Activated CD4-positive, alpha-beta T cell treated with anti-CD3 and anti-CD28 coated beads, Interleukin-2, amount 50 U/mL, for 24 hours (primary cell): ENCODE results near the gene DUSP7.
A peak's percentile ranks its signal among the peaks of the same experiment; 100 is the strongest.

ENCODE experiments used
- DNase-seq, 2 donors: peaks; one replicate each; pipeline ENCODE4 v3.0.0-alpha.2; 2020; ENCODE audit warnings: low read depth in 1 of 2, low spot score in 1 of 2

The DUSP7 gene, protein sequence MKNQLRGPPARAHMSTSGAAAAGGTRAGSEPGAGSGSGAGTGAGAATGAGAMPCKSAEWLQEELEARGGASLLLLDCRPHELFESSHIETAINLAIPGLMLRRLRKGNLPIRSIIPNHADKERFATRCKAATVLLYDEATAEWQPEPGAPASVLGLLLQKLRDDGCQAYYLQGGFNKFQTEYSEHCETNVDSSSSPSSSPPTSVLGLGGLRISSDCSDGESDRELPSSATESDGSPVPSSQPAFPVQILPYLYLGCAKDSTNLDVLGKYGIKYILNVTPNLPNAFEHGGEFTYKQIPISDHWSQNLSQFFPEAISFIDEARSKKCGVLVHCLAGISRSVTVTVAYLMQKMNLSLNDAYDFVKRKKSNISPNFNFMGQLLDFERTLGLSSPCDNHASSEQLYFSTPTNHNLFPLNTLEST

DNA sequence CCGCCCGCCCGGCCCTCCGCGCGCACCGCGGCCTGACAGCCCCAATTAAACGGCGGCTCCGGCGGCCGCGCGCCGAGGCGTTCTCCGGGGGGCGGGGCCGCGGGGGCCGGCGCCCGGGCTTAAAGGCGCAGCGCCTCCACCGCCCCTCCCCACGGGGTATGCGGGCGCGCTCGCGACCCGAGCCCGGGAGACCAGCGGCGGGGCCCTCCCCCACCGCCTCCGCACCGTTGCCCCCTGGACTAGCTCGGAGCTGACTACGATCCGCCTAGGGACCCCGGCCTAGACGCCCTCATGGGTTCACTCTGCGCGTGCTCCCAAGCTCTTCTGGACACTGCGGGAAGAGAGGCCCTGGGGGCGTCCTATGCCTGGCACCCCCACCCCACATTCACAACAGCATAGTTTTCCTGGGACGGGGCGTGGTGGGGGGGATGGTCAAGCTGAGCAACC lies at the start of gene DUSP7:
DUSP7 (minus strand) TSS at position 51 of the 447 bp plus-strand sequence. CDS start 205 bp downstream, outside the sequence.
- DNase-seq, result peak in 1 of 2 donors; percentile 45

DNA sequence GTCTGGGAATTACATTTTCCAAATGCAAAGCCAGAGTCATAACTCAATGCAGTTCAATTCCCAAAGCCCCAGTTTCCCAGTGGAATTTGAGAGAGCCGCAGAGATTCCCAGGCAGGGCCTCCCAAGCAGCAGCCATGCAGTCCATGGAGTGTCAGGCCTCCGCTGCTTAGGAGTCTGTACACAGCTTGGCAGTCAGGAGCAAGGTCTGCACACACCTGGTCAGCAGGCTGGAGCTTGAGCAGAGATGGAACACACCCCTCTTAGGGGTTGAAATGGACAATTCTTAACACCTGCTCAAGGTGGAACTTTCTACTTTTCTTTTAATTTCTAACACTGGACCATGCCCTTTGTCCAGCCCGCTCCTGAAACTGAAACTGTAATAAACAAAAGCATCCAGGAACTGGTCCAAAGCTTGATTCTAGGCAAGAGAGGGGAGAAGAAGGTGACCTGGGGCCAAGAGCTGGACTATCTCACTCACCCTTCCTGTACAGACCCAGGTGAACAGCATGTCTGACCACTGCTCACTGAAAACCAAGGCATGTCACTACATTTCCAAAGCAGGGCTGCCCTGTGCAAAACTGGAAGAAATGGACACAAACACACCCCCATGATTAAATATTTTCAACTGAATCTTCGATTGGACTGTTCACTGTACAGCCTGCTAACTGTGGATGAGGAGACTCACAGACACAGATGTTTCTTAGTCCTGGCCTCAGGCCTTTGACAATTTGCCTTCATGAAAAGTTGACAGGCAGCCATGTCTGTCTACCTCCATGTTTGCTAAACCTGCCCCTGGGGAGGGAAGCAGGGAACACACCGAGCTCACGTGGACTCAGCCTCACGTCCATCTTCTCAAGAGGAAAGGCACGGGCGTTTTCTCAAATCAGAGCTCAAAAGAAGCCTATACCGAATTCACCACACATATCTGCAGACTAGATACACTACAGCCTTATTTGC lies 48.6 kb upstream of the DUSP7 start:
- DNase-seq, result no peak

GRCh38 chr3:52102934-52103333 lies 46.6 kb upstream of the DUSP7 start:
- DNase-seq, result no peak

DNA sequence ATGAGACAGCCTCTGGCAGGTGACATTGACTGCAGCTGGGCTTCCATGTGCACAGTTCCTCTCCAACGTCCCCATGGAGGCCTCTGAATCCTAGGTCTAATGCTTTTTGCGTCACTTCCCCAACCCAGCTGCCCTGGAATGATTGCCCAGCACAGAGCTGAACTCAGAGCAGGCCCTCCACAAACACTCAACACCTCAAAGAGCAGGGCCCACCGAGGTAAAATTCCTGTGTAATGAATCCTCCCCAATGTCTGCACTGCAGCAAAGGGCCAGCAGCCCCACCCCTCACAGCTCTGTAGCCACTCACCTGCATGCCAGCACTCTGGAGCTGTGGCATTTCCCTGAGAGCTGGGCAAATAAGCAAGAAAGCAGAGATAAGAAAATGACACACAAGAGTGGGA lies 42.6 kb upstream of the DUSP7 start:
- DNase-seq, result no peak

GRCh38 chr3:52097851-52098507 lies 41.6 kb upstream of the DUSP7 start:
- DNase-seq, result no peak

DNA sequence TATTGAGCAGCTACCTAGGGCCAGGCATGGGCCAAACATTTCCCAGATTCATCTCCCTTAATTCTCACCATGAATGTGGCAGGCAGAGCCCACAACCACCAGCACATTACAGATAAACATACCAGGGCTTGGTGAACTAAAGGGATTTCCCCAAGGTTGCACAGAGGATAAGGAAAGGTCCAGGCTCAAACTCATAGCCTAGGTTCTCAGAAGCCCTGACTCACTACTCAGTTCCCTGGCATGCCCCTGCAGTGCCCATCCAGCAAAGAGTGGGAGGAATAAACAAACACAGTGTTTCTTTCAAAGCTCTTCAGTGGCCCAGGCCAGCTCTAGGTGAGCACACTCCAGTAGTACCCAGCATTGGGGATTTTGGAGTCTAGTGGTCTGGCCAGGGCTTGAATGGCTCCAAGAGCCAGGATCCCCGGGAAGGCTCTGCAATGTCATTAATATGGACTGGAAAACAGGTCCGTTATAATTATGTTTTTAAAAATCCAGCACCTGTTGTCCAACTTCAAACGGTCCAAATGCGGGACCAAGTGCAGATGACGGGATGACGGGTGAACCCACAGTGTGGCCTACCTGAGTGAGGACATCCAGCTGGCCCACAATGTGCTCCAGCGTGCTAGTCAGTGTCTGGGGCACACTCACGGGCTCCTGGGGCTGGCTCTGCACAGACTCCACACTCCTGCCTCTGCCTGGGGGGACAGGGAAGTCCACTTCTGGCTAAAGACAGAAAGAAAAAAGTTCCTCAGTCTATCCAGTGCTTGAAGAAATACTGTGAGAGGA lies 39.8 kb upstream of the DUSP7 start:
- DNase-seq, result no peak

DNA sequence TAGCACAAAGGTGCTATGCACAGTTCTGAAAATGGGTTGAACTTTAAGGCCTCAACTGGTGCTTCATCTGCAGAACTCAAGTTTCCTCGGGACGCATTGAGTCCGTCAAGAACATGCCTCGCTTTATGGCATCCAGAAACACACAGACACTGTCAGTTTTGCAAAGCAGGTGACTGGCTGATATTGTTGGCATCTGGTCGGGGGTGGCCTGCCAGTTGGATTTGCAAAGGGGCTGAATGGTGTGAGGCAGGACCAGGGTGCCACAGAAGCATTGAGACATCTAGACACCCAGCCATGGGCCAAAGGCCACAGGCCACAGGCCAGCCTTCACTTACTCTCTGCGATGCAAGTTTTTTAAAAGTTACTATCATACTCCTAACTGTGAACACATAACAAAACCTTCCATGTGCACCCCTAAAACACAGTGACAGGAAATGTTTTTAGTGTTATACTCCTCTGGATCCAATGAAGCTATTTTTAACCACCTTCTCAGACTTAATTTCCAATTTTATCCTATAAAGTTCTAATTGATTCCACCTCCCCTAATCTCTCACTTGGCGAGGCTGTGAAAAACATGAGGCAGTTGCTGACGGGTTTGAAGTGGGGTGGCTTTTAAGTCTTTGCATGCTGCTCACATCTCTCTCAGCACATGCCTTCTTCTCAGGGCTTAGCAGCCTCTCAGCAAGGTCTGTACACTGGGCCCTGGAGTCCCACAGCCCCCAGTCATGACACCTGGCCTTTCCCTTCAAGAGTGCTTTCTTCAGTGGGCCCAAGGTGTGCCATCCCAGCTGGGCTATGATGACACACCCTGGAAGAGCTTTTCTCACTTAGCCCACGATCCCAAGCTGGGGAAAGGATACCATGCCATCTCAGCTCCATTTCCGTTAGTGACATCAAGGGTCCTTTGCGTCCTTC lies 38.5 kb upstream of the DUSP7 start:
- no peak for DNase-seq

DNA sequence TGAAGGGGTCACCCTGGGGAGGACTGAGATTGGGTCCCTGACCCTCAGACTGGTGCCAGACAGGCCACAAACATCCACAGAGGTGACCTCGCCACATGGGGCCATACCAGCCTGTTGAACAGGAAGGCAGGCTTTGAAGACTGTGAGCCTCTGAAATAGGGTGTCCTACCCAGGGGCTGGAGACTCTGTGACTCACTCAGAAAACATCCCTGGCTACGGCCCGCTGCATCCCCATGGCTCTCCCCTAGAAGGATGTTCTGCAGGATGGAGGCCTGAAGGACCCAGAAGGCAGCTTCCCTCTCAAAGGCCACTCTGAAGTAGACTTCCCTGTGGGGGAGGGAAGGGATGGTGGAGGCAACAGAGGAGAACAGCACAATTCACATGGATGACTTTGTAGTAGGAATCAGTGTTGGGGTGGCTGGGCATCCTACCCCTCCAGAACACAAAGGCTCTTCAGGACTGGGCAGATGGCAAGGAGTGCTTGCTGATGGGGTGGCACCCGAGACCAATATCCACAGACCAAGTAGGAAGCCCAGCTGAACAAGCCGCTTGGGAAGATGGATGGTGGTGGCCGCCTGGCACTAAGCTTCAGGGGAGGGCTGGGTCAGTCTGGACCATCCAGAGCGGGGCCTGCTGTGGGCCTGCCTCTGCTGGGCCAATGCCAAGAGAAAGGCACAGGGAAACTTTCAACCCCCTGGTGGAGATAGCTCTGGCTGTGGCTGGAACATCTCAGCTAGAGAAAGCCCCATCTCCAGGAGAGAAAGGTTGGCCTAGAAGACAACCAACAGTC lies 37.6 kb upstream of the DUSP7 start:
- no peak for DNase-seq

DNA sequence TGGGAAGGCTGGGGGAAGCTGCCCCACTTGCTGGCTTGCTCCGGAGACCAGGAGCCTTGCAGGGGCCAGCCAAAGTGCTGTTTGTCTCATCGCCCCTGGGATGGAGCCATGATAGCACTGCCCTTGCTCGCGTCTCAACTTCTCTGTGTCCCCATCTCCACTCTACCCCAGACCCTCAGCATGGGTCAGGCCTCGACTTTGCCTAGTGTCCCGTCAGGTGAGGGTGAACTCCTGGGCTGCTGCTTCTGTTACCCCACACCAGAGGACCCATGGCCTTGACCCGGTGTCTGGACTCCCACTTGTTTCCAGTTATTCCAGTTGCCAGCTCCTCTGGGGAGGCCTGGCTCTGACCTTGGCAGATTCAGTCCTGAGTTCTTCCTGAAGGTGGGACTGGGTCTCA lies 36.5 kb upstream of the DUSP7 start:
- no peak for DNase-seq

GRCh38 chr3:52092271-52092660 lies 35.9 kb upstream of the DUSP7 start:
- no peak for DNase-seq

GRCh38 chr3:52091586-52092270 lies 35.4 kb upstream of the DUSP7 start:
- DNase-seq, result no peak

DNA sequence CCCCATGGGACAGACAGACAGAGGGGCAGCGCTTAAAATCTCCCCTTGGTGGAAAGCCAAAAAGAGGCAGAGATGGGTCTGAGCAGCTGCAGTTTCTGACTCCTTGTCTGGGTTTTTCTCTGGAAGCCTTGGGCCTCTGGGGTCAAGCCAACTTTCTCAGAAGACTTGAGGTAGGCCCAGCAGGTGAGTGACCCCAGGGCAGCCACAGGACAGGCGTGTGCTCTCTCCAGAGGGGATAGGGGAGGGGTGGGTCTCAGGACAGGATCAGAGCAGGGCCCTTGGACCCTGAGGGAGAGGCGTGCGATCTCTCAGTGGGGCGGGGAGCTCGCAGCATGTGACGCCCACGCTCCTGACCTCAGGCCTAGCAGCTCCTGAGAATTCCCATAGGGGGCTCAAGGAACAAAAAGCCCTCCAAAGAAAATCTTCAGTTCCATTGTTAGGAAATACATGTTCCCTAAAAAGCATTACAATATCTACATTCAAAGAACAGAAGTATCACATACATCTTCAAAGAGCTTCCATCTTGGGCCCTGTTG lies 34.6 kb upstream of the DUSP7 start:
- no peak for DNase-seq

GRCh38 chr3:52090131-52090932 lies 34.0 kb upstream of the DUSP7 start:
- DNase-seq, result no peak

- no peak for DNase-seq
Observed at GRCh38 chr3:52089691-52090090, 33.3 kb upstream of the DUSP7 start.

DNA sequence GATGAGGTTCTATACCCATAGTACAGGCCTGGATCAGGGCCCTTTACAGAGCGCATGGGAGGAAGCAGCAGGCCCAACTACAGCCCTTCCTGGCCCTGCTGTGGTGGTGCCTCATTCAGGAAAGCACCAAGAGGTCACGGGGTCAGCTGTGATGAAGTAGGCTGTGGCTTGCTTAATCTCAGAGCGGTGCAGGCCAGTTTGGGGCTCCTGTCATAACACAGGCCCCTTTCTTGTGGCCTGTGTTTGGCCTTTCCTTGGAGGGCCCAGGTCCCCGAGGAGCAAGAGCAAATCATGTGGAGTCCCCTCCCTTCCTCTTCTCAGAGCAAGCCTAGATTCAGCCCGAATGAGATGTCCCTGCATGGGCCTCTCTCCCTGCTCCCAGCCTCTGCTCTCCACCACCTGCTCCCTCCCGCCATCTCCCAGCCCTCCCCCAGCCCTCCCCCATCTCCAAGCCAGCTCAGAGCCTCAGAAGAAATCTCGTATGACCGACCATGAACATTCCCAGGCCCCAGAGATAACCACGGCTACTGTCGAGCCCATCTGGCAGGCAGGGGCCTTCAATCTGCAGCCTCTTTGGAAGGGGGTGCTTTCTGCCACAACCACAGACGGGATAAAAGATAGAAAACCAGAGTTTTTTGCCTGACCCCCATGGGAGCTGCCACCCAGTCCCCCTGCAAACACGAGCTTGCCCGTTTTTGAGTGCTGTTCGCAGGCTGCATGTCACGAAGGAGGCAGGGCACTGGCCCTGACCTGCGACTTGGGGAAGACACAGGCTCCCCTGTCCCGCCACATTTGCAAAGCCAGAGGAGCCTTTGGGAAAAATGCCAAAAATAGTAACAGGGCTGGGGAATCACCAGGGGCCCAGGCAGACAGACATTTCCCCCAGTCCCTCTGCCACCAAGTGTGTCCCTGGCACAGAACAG lies 32.3 kb upstream of the DUSP7 start:
- no peak for DNase-seq

GRCh38 chr3:52087731-52088130 lies 31.4 kb upstream of the DUSP7 start:
- no peak for DNase-seq
